ENCODE data around the gene CLECL1.

DNA sequence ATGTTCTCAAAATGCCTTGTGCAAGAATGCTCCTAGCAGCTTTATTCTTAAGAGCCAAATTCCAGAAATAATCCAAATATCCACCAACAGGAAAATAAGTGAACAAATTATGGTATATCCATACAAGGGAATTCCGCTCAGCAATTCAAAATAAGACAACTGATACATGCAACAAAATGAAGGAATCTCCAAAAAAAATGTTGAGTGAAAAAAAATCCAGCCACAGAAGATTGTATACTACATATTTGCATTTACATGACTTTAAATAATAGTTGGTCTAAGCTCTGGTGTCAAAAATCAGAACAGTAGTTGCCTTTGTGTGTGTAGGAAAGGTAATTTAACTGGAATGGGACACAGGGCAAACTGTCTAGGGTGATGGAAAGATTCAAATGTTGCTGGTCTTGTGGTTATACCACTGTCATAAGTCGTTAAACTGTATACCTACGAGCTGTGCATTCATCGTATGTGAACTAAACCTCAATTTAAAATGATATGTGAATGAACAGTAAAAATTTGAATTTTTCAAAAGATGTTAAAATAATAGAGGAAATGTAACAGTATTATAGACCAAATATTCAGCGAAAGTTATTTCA lies 24.6 kb upstream of the CLECL1 start:
- TF ChIP-seq CTCF (IDR thresholded peaks at IDR 0.05): no peak
- TF ChIP-seq POLR2AphosphoS5 (IDR thresholded peaks at IDR 0.05): no peak
- TF ChIP-seq POLR2A (IDR thresholded peaks at IDR 0.05; ENCODE audit: low read depth): no peak
